DMS79 treated with DMSO at 0.1 percent for 48 hours (cell line): Measurements from ENCODE around the gene PUM1.

Experiments
- DNase-seq: peaks from one replicate; lab custom pipeline; 2025; lab: John Stamatoyannopoulos, UW

Gene PUM1

GRCh38 chr1:31029026-31029425, 36.5 kb downstream of the PUM1 start:
- no peak for DNase-seq

DNA sequence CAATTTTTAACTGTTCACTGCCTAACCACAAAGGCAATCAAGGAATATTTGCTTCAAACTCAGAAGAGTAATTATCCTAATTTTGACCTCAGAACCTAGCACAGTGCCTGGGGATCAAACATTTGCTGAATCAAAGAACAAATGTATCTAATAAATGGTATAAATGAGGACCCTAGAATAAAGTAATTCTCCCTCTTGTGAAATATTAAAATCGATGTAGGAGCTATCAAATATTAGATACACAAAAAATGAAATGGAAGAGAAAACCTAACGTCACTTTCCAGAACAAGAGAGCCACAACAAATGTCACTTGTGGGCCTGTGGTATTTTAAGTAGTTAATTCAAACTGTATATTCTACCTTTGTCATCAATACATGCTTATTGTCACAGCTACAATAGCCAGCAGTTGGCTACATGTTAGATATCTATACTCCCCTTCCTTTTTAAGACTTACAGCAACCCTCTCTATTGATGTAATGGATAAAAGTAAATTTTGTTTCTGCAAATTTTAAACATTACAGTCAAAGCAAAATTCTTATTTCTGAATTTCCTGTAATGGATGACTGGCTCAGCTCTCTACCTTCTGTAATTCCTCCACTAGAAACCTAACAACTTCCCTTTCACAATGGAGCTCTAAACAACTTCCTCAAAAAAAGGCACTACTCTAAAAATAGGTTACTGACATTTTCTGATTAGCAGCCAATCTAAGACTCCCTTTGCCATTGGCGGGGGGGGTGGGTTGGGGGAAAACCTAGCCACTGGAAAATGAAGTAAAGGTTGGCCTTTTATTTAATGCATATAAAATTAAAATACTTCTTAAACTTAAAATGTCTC, 37.6 kb downstream of the PUM1 start:
- DNase-seq = no peak

DNA sequence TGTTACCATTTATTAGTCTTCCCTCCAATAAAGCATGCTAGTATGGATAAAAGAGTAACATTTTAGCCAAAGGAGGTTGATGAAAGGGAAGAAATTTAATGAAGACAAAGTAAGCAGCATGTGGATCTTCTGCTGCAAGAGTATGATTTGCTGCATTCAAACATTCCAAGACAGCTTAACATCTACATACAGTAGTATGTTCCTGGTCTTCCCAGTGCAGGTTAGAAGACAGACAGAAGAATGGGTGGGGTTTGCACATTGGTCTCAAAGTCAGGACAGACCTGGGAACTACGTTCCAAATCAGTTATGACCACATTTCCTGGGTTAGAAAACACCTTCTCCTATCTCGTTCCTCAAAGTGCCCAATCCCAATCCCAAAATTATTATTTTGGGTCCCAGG, 43.3 kb downstream of the PUM1 start:
- no peak for DNase-seq

GRCh38 chr1:31020007-31020790, 45.3 kb downstream of the PUM1 start:
- DNase-seq = no peak

GRCh38 chr1:31019401-31019800, 46.1 kb downstream of the PUM1 start:
- no peak for DNase-seq

GRCh38 chr1:31016868-31017267, 48.6 kb downstream of the PUM1 start:
- DNase-seq = no peak

GRCh38 chr1:31013187-31013864, 52.2 kb downstream of the PUM1 start:
- DNase-seq = peak; percentile 53

DNA sequence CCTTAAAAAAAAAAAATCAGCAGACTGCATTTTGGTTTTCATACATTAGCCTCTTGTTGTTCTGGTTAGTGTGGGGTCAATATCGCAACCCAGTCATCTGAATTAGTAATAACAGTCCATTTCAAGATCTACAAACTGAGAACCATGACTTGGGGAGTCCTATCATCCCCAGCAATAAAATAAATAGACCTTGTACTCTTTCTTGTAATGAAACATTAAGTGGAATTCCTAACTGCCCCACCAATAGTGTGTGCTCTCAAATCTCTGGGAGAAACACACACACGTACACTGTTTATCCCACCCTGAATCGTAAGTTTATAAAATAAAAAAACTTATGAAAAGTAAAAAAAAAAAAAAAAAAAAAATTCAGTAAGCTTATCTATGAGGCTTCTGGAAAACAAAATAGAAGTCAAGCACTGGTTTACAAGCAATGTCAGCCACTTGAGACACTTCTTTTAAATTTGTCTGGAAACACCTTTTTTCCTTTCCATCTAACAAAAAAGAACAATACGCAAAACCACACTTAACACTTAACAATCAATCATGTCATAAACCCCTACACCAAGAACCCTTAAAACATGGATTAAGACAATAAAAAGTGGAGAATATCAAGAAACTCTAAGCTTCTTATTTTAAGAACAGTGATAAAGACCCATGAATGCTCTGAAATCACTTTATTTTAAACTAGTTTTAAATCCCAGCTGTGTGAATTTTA, 53.1 kb downstream of the PUM1 start:
- DNase-seq = no peak

- DNase-seq = no peak
Measured at GRCh38 chr1:31011719-31012118, 53.8 kb downstream of the PUM1 start.

GRCh38 chr1:31010086-31010989, 55.2 kb downstream of the PUM1 start:
- no peak for DNase-seq

- peak; percentile 73 for DNase-seq
Measured at GRCh38 chr1:31007462-31007991, 58.0 kb downstream of the PUM1 start.

DNA sequence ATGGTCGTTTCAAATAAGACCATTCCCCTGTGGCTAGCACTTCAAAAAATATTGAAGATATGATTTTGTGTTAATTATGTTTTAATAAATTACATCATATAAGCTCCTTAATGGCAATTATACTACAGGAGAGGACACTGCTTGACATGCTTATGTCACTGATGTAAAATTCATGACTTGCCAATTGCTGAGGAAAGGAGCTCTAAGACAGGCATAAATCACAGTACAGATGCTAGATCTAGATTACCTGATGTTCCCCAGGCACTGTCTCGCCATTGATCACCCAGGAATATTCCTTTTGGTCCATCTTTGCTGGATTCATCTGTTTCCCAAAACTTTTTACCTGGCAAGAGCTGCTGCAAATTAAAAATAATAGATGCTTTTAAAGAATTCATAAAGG, 58.8 kb downstream of the PUM1 start:
- DNase-seq = no peak

DNA sequence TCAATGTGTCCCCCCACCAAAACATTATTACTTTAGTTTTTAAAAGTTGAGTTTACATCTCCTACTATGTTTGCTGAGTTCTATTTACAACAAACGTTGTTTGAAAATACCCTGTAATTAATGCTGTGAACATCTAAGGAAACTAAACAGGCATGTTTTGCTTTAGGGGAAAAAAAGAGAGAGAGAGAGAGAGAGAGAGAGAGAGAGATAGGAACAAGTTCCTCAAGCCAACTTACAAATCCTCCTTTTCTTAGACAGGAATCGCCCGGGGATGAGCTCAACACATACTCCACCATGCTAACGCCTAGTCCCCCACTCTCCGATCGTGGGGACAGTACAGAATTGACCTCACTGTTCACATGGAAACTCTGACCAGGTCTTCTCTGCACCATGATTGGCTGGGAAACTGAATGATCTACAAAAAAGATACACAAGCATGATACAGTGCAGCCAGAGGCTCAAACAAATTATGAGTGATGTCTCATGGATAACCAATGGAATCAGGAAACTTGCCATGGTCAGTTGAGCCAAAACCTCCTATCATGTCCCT, 59.8 kb downstream of the PUM1 start:
- DNase-seq = no peak

DNA sequence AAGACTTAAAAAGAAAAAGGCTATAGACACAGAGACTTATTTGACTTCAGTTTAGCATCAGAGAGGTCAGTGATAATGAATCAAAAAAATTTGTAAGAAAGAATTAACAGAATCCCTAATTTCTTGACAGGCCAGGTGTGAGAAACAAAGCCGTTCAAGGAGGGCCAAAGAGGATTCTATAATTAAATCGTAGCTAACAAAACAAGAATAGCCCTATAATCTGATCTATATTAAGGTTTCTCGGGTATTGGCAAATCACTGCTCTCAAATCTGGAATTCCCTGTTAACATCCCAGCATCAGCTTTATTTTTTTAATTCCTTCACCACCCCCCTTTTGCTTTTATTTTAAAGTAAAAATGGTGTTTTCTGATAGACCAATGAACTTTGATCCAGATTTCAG, 60.3 kb downstream of the PUM1 start:
- DNase-seq = no peak

- DNase-seq = no peak
Measured at GRCh38 chr1:31004231-31004621, 61.3 kb downstream of the PUM1 start.

DNA sequence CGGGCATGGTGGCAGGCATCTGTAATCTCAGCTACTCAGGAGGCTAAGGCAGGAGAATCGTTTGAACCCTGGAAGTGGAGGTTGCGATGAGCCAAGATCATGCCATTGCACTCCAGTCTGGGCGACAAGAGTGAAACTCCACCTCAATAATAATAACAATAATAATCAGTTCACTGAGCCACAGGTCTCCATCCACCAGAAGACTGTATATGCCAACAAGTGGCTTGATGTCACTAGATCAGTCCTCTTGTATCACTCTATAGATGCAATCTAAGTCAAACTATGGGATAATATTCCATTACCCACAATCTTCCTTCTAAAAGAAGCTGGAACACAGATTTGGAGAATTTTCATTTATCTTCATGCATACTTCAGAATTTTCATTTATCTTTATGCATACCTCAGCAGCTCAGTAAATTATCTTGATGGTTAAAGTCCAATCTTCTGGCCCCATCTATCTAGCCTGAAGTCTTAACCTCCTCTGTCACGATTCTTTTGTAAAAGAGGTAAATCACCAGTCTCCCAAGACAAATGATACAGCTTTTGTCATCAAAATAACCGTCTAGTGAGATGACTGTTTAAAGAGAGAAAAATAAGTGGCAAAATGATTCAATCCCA, 61.8 kb downstream of the PUM1 start:
- DNase-seq = no peak

GRCh38 chr1:31000301-31000700, 65.2 kb downstream of the PUM1 start:
- DNase-seq = peak; percentile 98

DNA sequence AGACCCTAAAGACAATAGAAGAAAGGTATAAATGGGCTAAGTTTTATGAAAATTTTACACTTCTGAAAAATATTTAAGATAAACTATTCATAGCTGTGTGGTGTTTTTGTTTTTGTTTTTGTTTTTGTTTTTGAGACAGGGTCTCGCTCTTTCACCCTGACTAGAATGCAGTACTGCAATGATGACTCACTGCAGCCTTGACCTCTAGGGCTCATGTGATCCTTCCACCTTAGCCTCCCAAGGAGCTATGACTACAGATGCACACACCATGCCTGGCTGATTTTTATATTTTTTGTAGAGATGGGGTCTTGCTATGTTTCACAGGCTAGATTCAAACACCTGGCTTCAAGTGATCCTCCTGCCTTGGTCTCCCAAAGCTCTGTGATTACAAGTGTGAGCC, 66.6 kb downstream of the PUM1 start:
- no peak for DNase-seq

GRCh38 chr1:30998171-30998570, 67.3 kb downstream of the PUM1 start:
- no peak for DNase-seq

- DNase-seq = no peak
Measured at GRCh38 chr1:30997463-30998057, 68.0 kb downstream of the PUM1 start.
